Neural crest cell (in vitro differentiated cells): ENCODE data around the gene EGFR. TPM values are rescaled to one million over a fixed set of nuclear protein-coding genes. Genes with fewer than 3 reads are reported as not detected.

Source experiments
- DNase-seq: peaks from one replicate; pipeline ENCODE4 v3.0.0; 2021; ENCODE audit warnings: low read depth, mixed read lengths, low spot score
- H3K27ac Mint-ChIP-seq: one replicate; pipeline ENCODE4 v1.8.0; 2021; ENCODE audit warnings: mild to moderate bottlenecking, mixed read lengths; ENCODE audit not compliant: unreplicated experiment
- H3K27me3 Mint-ChIP-seq: 2 replicates; pipeline ENCODE4 v1.8.0; 2021; ENCODE audit warnings: low read depth, mild to moderate bottlenecking, mixed read lengths
- H3K36me3 Mint-ChIP-seq: 2 replicates; pipeline ENCODE4 v1.8.0; 2021; ENCODE audit warnings: low read depth, mild to moderate bottlenecking, mixed read lengths
- H3K4me1 Mint-ChIP-seq: 2 replicates; pipeline ENCODE4 v1.8.0; 2021; ENCODE audit warnings: mixed read lengths
- H3K4me3 Mint-ChIP-seq: one replicate; pipeline ENCODE4 v1.8.0; 2021; ENCODE audit warnings: mild to moderate bottlenecking, mixed read lengths
- H3K9me3 Mint-ChIP-seq: 2 replicates; pipeline ENCODE4 v1.8.0; 2021; ENCODE audit warnings: mixed read lengths
- CTCF ChIP-seq: fragments of 200-600 bp; sonication (generic); conservative IDR thresholded peaks from 2 replicates; pipeline ENCODE4 v1.5.0; 2021; ENCODE audit warnings: antibody characterized with exemption, mild to moderate bottlenecking
- total RNA-seq: library from RNA; stranded (reverse); gene quantifications from 2 replicates; pipeline ENCODE4 v1.2.1, GENCODE V29; 2021

EGFR gene
- total RNA-seq, 1 donor from 2014 or later = 2.3 TPM

DNA sequence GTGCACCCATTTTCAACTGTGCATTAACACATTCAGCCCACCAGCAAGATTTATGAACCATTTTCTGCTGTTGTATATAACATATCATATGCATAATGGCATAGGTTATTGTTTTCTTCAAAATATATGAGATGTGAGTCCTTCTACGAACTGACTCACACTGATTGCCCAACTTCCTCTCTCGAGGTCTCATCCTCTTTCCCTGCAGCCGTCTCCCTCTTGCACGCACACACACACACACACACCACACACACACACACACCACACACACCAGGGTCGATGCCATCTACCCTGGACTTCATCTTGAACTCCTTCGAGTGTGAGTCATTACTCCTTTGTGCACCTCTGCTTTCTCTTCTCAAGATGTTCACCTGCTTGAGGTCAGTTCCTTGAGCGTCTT is 36.7 kb downstream of the EGFR start:
- TF ChIP-seq CTCF = no peak
- H3K27ac Mint-ChIP-seq = no peak overlapping the region
- H3K9me3 Mint-ChIP-seq = no peaks in the 10 kb centered on the region
- no peaks in the 10 kb centered on the region for H3K36me3 Mint-ChIP-seq
- no peak for DNase-seq
- no peaks in the 10 kb centered on the region for H3K27me3 Mint-ChIP-seq
- no peaks in the 10 kb centered on the region for H3K4me1 Mint-ChIP-seq
- H3K4me3 Mint-ChIP-seq = no peak overlapping the region

- no peaks in the 10 kb centered on the region for H3K27me3 Mint-ChIP-seq
- H3K27ac Mint-ChIP-seq = no peak overlapping the region
- H3K4me3 Mint-ChIP-seq = no peak overlapping the region
- no peak for DNase-seq
- TF ChIP-seq CTCF = no peak
- peaks cover 2% of the 10 kb centered on the region for H3K4me1 Mint-ChIP-seq
- H3K9me3 Mint-ChIP-seq = no peaks in the 10 kb centered on the region
- no peaks in the 10 kb centered on the region for H3K36me3 Mint-ChIP-seq
Observed at GRCh38 chr7:55056068-55056467, 37.3 kb downstream of the EGFR start.

DNA sequence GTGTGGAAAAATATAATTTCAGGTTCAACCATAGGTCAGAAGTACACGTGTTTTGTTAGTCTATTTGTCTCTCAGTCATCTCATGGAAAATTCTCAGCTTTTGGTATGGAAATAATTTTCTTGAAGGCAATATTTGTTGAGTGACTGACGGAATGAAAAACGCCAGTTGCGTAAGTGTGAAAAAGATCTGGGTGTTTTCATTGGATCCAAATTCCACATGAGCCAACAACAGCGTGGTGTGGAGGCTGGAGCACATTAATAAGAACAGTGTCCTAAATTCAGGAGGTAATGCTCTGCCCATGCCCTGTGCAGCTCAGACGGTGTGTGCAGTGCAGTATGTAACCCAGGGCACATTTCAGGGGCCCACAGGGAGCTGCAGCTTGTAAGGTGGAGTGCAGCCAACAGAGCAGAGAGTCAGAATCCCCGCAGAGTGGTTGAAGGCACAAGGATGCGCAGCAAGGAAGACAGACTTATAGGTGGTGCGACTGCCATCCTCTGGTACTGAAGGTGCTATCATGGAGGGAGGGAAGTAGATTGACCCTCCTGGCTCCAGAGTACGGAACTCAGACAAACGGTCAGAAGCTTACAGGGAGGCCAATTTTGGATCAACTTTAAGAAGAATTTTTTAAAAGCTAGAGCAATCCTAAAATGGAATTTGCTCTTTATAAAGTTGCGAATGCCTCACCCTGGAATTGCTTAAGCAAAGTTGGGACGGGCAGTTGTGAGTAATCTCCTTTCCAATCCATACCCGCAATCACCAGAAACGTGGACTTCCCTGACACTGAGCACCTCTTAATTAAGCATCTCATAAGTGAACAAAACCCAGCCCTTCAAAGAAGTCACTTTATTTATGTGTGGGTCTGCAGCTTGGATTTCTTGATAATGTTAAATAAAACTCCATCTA is 38.0 kb downstream of the EGFR start:
- H3K36me3 Mint-ChIP-seq = no peaks in the 10 kb centered on the region
- no peak overlapping the region for H3K4me3 Mint-ChIP-seq
- peaks cover 8% of the 10 kb centered on the region for H3K4me1 Mint-ChIP-seq
- DNase-seq = no peak
- no peaks in the 10 kb centered on the region for H3K27me3 Mint-ChIP-seq
- TF ChIP-seq CTCF = no peak
- no peaks in the 10 kb centered on the region for H3K9me3 Mint-ChIP-seq
- H3K27ac Mint-ChIP-seq = no peak overlapping the region

DNA sequence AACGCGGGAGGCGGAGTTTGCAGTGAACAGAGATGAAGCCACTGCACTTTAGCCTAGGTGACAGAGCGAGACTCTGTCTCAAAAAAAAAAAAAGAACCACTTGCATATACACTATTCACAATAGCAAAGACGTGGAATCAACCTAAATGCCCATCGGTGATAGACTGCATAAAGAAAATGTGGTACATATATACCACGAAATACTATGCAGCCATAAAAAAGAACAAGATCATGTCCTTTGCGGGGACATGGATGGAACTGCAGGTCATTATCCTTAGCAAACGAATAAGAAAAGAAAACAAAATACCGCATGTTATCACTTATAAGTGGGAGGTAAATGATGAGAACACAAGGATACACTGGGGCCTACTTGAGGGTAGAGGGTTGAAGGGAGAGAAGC is 39.5 kb downstream of the EGFR start:
- no peaks in the 10 kb centered on the region for H3K27me3 Mint-ChIP-seq
- no peak overlapping the region for H3K4me3 Mint-ChIP-seq
- no peak overlapping the region for H3K27ac Mint-ChIP-seq
- TF ChIP-seq CTCF = no peak
- no peaks in the 10 kb centered on the region for H3K9me3 Mint-ChIP-seq
- H3K4me1 Mint-ChIP-seq = peaks cover 8% of the 10 kb centered on the region
- no peak for DNase-seq
- no peaks in the 10 kb centered on the region for H3K36me3 Mint-ChIP-seq

DNA sequence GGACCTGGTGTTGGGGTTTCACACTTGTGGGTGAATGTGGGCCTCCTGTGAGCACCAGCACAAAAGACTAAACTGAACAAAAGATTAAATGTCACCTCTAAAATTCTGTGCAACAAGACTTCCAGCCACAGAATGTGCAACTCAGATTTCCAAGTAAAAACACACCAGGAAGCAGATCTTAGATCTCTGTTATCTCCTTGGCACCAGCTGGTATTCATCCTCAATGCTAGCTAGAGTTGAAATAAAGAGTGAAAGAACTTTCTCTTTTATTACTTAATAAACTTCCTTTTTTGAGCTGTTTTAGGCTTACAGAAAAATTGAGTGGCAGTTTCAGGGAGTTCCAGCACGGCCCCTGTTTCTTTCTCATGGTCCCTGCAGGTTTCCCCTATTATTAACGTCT is 40.2 kb downstream of the EGFR start:
- no peak for TF ChIP-seq CTCF
- Mint-ChIP-seq H3K4me1 (peaks cover 8% of the 10 kb centered on the region), H3K4me3 (no peak overlapping the region), H3K36me3 (no peaks in the 10 kb centered on the region), H3K27ac (no peak overlapping the region), H3K9me3 (no peaks in the 10 kb centered on the region), H3K27me3 (no peaks in the 10 kb centered on the region)
- DNase-seq = no peak
